SK-N-SH (cell line): ENCODE data around the gene SBSN.

Experiments used
- CTCF ChIP-seq: fragments of 200-600 bp; sonication (generic); IDR thresholded peaks from 2 replicates; pipeline ENCODE4 v1.6.1; 2017; ENCODE audit warnings: antibody characterized with exemption, mild to moderate bottlenecking, moderate library complexity
- EP300 ChIP-seq, 2 experiments: IDR thresholded peaks; 2 replicates each; pipeline versions ENCODE4 v1.4.0 to v1.6.1; 2012; ENCODE audit warnings: borderline replicate concordance in 1 of 2, low read depth in 1 of 2, low read length in 1 of 2
- GATA2 ChIP-seq: sonication (generic); formaldehyde crosslinking; IDR thresholded peaks from 2 replicates; pipeline ENCODE4 v1.5.0; 2020; ENCODE audit warnings: mild to moderate bottlenecking, missing genetic modification reagents
- MAX ChIP-seq: IDR thresholded peaks from 2 replicates; pipeline ENCODE4 v1.4.0; 2012; ENCODE audit warnings: low read depth
- MXI1 ChIP-seq: IDR thresholded peaks from 2 replicates; pipeline ENCODE4 v1.6.1; 2012; ENCODE audit warnings: mild to moderate bottlenecking, low read depth, low read length, improper control_type of control experiment
- POLR2AphosphoS5 ChIP-seq: IDR thresholded peaks from 2 replicates; pipeline ENCODE4 v1.6.1; 2012; ENCODE audit warnings: low read depth, low read length
- USF2 ChIP-seq: fragments of 150-350 bp; IDR thresholded peaks from 2 replicates; pipeline ENCODE4 v1.6.1; 2017; ENCODE audit warnings: antibody characterized with exemption, low read length, low read depth, borderline replicate concordance
- YY1 ChIP-seq: IDR thresholded peaks from 2 replicates; pipeline ENCODE4 v1.4.0; 2012; ENCODE audit warnings: low read depth, mild to moderate bottlenecking
- TF ChIP-seq, protein P1 (sequence below): IDR thresholded peaks from 2 replicates; pipeline ENCODE4 v1.6.1; 2012; ENCODE audit warnings: mild to moderate bottlenecking, low read depth, low read length, moderate library complexity

- TF ChIP-seq POLR2AphosphoS5 (no peak), CTCF (no peak), EP300 (IDR thresholded peaks at IDR 0.05; ENCODE audit: borderline replicate concordance in 1 of 2, low read depth in 1 of 2, low read length in 1 of 2) (no peak), MAX (no peak), MXI1 (no peak), GATA2 (CRISPR knock-in tag) (no peak), YY1 (no peak), USF2 (no peak)
- TF ChIP-seq, protein P1, sequence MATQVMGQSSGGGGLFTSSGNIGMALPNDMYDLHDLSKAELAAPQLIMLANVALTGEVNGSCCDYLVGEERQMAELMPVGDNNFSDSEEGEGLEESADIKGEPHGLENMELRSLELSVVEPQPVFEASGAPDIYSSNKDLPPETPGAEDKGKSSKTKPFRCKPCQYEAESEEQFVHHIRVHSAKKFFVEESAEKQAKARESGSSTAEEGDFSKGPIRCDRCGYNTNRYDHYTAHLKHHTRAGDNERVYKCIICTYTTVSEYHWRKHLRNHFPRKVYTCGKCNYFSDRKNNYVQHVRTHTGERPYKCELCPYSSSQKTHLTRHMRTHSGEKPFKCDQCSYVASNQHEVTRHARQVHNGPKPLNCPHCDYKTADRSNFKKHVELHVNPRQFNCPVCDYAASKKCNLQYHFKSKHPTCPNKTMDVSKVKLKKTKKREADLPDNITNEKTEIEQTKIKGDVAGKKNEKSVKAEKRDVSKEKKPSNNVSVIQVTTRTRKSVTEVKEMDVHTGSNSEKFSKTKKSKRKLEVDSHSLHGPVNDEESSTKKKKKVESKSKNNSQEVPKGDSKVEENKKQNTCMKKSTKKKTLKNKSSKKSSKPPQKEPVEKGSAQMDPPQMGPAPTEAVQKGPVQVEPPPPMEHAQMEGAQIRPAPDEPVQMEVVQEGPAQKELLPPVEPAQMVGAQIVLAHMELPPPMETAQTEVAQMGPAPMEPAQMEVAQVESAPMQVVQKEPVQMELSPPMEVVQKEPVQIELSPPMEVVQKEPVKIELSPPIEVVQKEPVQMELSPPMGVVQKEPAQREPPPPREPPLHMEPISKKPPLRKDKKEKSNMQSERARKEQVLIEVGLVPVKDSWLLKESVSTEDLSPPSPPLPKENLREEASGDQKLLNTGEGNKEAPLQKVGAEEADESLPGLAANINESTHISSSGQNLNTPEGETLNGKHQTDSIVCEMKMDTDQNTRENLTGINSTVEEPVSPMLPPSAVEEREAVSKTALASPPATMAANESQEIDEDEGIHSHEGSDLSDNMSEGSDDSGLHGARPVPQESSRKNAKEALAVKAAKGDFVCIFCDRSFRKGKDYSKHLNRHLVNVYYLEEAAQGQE: no peak
Observed at GRCh38 chr19:35529241-35530218, 1.4 kb upstream of the SBSN start.
